Measurements from ENCODE around the gene GNAT1.

GRCh38 chr3:50186096-50186495 is 5.3 kb upstream of the GNAT1 start:
- no peak for TF ChIP-seq FOXA1 (IDR thresholded peaks at IDR 0.05)
- no peak for TF ChIP-seq HDGF (IDR thresholded peaks at IDR 0.05; ENCODE audit: borderline replicate concordance)
- TF ChIP-seq SP1 (IDR thresholded peaks at IDR 0.05): no peak
- no peak for TF ChIP-seq TARDBP (IDR thresholded peaks at IDR 0.05)
- no peak for TF ChIP-seq BHLHE40 (IDR thresholded peaks at IDR 0.05; ENCODE audit: borderline replicate concordance)
- no peak for TF ChIP-seq ELF4 (IDR thresholded peaks at IDR 0.05)
- TF ChIP-seq SUZ12 (IDR thresholded peaks at IDR 0.05): no peak
